H9 (cell line): Measurements from ENCODE around the gene DIAPH2. TPM values are rescaled to one million over a fixed set of nuclear protein-coding genes. Genes with fewer than 3 reads are reported as not detected.

Experiments used
- DNase-seq: peaks from one replicate; pipeline ENCODE4 v3.0.0-alpha.2; 2017
- H2AFZ ChIP-seq: one replicate; pipeline ENCODE4 v1.6.1; 2013; ENCODE audit warnings: mild to moderate bottlenecking, low read length, control low read depth, moderate library complexity
- H2AK5ac ChIP-seq: 2 replicates; pipeline ENCODE4 v1.6.1; 2013; ENCODE audit warnings: low read length, control low read depth, mixed read lengths; ENCODE audit not compliant: insufficient read length
- H2BK120ac ChIP-seq: one replicate; pipeline ENCODE4 v1.6.1; 2013; ENCODE audit warnings: low read depth, mild to moderate bottlenecking, low read length, control low read depth, inconsistent platforms; ENCODE audit not compliant: poor library complexity, severe bottlenecking
- H2BK12ac ChIP-seq: 2 replicates; pipeline ENCODE4 v1.6.1; 2013; ENCODE audit warnings: low read length, control low read depth, mixed read lengths, low read depth; ENCODE audit not compliant: insufficient read length
- H2BK15ac ChIP-seq: 2 replicates; pipeline ENCODE4 v1.6.1; 2013; ENCODE audit warnings: low read depth, low read length, control low read depth
- H2BK20ac ChIP-seq: one replicate; pipeline ENCODE4 v1.6.1; 2013; ENCODE audit warnings: low read depth, mild to moderate bottlenecking, low read length, control low read depth, inconsistent platforms; ENCODE audit not compliant: poor library complexity, severe bottlenecking
- H2BK5ac ChIP-seq: 2 replicates; pipeline ENCODE4 v1.6.1; 2013; ENCODE audit warnings: low read length, control low read depth, mixed read lengths; ENCODE audit not compliant: insufficient read length
- H3K14ac ChIP-seq: 2 replicates; pipeline ENCODE4 v1.6.1; 2013; ENCODE audit warnings: low read length, control low read depth; ENCODE audit not compliant: insufficient read depth
- H3K18ac ChIP-seq: 2 replicates; pipeline ENCODE4 v1.6.1; 2013; ENCODE audit warnings: low read depth, mild to moderate bottlenecking, mixed read lengths, low read length, control low read depth; ENCODE audit not compliant: insufficient read length
- H3K23ac ChIP-seq: 2 replicates; pipeline ENCODE4 v1.6.1; 2013; ENCODE audit warnings: low read length, control low read depth, mixed read lengths, low read depth; ENCODE audit not compliant: insufficient read length
- H3K23me2 ChIP-seq: 2 replicates; pipeline ENCODE4 v1.6.1; 2013; ENCODE audit warnings: low read depth, mild to moderate bottlenecking, mixed read lengths, low read length, control low read depth; ENCODE audit not compliant: insufficient read length, poor library complexity, severe bottlenecking
- H3K27ac ChIP-seq: 2 replicates; pipeline ENCODE4 v1.5.1; 2013; ENCODE audit warnings: low read length, control low read depth, mixed read lengths, low read depth; ENCODE audit not compliant: insufficient read length
- H3K27me3 ChIP-seq: 2 replicates; pipeline ENCODE4 v1.6.1; 2013; ENCODE audit warnings: low read length, control low read depth, inconsistent platforms; ENCODE audit not compliant: insufficient read depth
- H3K4ac ChIP-seq: 2 replicates; pipeline ENCODE4 v1.6.1; 2013; ENCODE audit warnings: low read depth, mild to moderate bottlenecking, control low read depth, inconsistent platforms, low read length, moderate library complexity
- H3K4me1 ChIP-seq: 2 replicates; pipeline ENCODE4 v1.6.1; 2013; ENCODE audit warnings: low read length, control low read depth, inconsistent platforms; ENCODE audit not compliant: insufficient read depth
- H3K4me2 ChIP-seq: 2 replicates; pipeline ENCODE4 v1.6.1; 2013; ENCODE audit warnings: low read length, control low read depth, mixed read lengths; ENCODE audit not compliant: insufficient read length, insufficient read depth
- H3K56ac ChIP-seq: 2 replicates; pipeline ENCODE4 v1.6.1; 2013; ENCODE audit warnings: low read depth, mild to moderate bottlenecking, mixed read lengths, low read length, control low read depth; ENCODE audit not compliant: insufficient read length
- H3K79me1 ChIP-seq: 2 replicates; pipeline ENCODE4 v1.6.1; 2013; ENCODE audit warnings: low read depth, mild to moderate bottlenecking, moderate library complexity, low read length, control low read depth, inconsistent platforms; ENCODE audit not compliant: insufficient read depth, poor library complexity, severe bottlenecking
- H3K79me2 ChIP-seq: 2 replicates; pipeline ENCODE4 v1.6.1; 2013; ENCODE audit warnings: low read length, control low read depth, inconsistent platforms; ENCODE audit not compliant: insufficient read depth
- H3K9ac ChIP-seq: 2 replicates; pipeline ENCODE4 v1.6.1; 2013; ENCODE audit warnings: low read length, control low read depth, mixed read lengths; ENCODE audit not compliant: insufficient read length; ENCODE audit errors: extremely low read depth
- H3K9me3 ChIP-seq: one replicate; pipeline ENCODE4 v1.6.1; 2013; ENCODE audit warnings: low read depth, low read length, inconsistent platforms; ENCODE audit not compliant: control insufficient read depth
- H3T11ph ChIP-seq: one replicate; pipeline ENCODE4 v1.6.1; 2013; ENCODE audit warnings: mild to moderate bottlenecking, low read length, control low read depth, inconsistent platforms
- H4K20me1 ChIP-seq: one replicate; pipeline ENCODE4 v1.6.1; 2013; ENCODE audit not compliant: control insufficient read depth, insufficient read length, insufficient read depth
- H4K5ac ChIP-seq: 2 replicates; pipeline ENCODE4 v1.6.1; 2013; ENCODE audit warnings: low read depth, mild to moderate bottlenecking, mixed read lengths, low read length, control low read depth; ENCODE audit not compliant: insufficient read length
- H4K8ac ChIP-seq: replicated peaks from 2 replicates; pipeline ENCODE4 v1.6.1; 2013; ENCODE audit warnings: low read length, control low read depth, mixed read lengths, low read depth; ENCODE audit not compliant: insufficient read length
- H4K91ac ChIP-seq: 2 replicates; pipeline ENCODE4 v1.6.1; 2013; ENCODE audit warnings: low read depth, mild to moderate bottlenecking, moderate library complexity, mixed read lengths, low read length, control low read depth; ENCODE audit not compliant: insufficient read length
- H3K27ac Mint-ChIP-seq, 3 experiments: 2 replicates in 2 of 3; 3 replicates in 1 of 3; pipeline ENCODE4 v1.8.0; 2020 to 2021; ENCODE audit warnings: mixed read lengths in 3 of 3, mild to moderate bottlenecking in 1 of 3, moderate library complexity in 1 of 3
- H3K27me3 Mint-ChIP-seq: 2 replicates; pipeline ENCODE4 v1.8.0; 2021; ENCODE audit warnings: low read depth, mild to moderate bottlenecking, moderate library complexity, mixed read lengths
- H3K36me3 Mint-ChIP-seq, 3 experiments: 2 replicates in 2 of 3; 3 replicates in 1 of 3; pipeline ENCODE4 v1.8.0; 2020 to 2021; ENCODE audit warnings: low read depth in 3 of 3, mixed read lengths in 3 of 3; ENCODE audit not compliant: insufficient read depth in 1 of 3
- H3K4me1 Mint-ChIP-seq, 2 experiments: 2 replicates each; pipeline ENCODE4 v1.8.0; 2020; ENCODE audit warnings: mixed read lengths in 2 of 2
- H3K4me3 Mint-ChIP-seq, 2 experiments: 2 replicates in 1 of 2; 3 replicates in 1 of 2; pipeline ENCODE4 v1.8.0; 2020 to 2021; ENCODE audit warnings: mild to moderate bottlenecking in 2 of 2, mixed read lengths in 2 of 2, moderate library complexity in 1 of 2
- H3K9me3 Mint-ChIP-seq, 2 experiments: 2 replicates in 1 of 2; 3 replicates in 1 of 2; pipeline ENCODE4 v1.8.0; 2020; ENCODE audit warnings: mild to moderate bottlenecking in 2 of 2, mixed read lengths in 2 of 2, moderate library complexity in 1 of 2
- WGBS: extraction: QIAGEN DNeasy Blood & Tissue Kit; methylation state at CpG from one replicate; pipeline ENCODE4 v1.1.7; 2013; ENCODE audit warnings: missing lambda C conversion rate, low lambda C conversion rate, mixed read lengths; ENCODE audit not compliant: insufficient read length; ENCODE audit errors: extremely low coverage; 5-methylcytosine and 5-hydroxymethylcytosine counted together
- total RNA-seq: library from RNA; stranded (reverse); gene quantifications from 2 replicates; pipeline ENCODE4 v1.2.1, GENCODE V29; 2021
- TF ChIP-seq, protein P1 (sequence below): fragments of 200-600 bp; sonication (generic); conservative IDR thresholded peaks from 3 replicates; pipeline ENCODE4 v1.8.0; 2021; ENCODE audit warnings: antibody characterized with exemption, mild to moderate bottlenecking

DIAPH2 gene
- total RNA-seq, 1 experiment from 2014 or later: 45.4 TPM

DNA sequence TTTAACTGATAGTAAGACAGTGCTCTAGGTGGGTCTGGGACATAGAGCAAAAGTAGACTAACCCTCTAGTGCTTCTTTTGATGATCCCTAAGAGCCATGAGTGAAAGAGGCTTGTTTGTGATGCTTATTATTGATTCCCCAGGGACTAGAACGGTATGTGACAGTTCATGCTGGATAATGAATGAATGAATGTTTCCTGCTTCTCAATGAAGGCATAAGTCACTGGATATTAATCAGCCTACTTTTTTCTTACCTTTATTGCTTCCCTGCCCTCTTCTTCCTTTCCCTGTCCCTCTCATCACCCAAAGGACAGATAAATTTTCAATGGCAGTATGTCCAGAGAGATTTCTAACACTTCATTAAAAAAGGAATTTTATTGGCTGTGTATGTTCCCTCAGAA lies 685.3 kb downstream of the DIAPH2 start:
- Histone ChIP-seq H4K91ac (no peak overlapping the region), H4K8ac (no peak overlapping the region), H3K4ac (no peak overlapping the region), H4K20me1 (no peaks in the 10 kb centered on the region), H2BK20ac (no peak overlapping the region), H3K4me2 (no peak overlapping the region), H2BK12ac (no peak overlapping the region), H3K14ac (no peak overlapping the region), H3K79me2 (peaks cover 2% of the 10 kb centered on the region; the same call in 1 of the 2 replicates), H3K23ac (no peak overlapping the region), H3K4me1 (no peaks in the 10 kb centered on the region; the same call in 1 of the 2 replicates), H3K18ac (no peak overlapping the region), H3K56ac (no peak overlapping the region), H4K5ac (no peak overlapping the region), H2BK15ac (no peak overlapping the region), H3K27me3 (no peaks in the 10 kb centered on the region), H3K9me3 (no peaks in the 10 kb centered on the region), H2BK120ac (no peak overlapping the region), H3K79me1 (no peaks in the 10 kb centered on the region), H3T11ph (no peak overlapping the region), H2AFZ (no peak overlapping the region), H3K27ac (no peak overlapping the region), H2AK5ac (no peak overlapping the region), H2BK5ac (no peak overlapping the region), H3K9ac (no peak overlapping the region), H3K23me2 (no peaks in the 10 kb centered on the region)
- Mint-ChIP-seq H3K4me1 (peaks cover 28 to 29% of the 10 kb centered on the region in 2 experiments), H3K4me3 (no peak overlapping the region), H3K27me3 (no peaks in the 10 kb centered on the region), H3K36me3 (peaks cover 2 to 72% (median 70%) of the 10 kb centered on the region in 3 experiments; a peak in 5 of 7 replicates), H3K9me3 (no peaks in the 10 kb centered on the region), H3K27ac (no peak overlapping the region)
- DNase-seq: no peak
- WGBS: no CpG with 5 or more reads among the region's 1 CpG
- TF ChIP-seq, protein P1, sequence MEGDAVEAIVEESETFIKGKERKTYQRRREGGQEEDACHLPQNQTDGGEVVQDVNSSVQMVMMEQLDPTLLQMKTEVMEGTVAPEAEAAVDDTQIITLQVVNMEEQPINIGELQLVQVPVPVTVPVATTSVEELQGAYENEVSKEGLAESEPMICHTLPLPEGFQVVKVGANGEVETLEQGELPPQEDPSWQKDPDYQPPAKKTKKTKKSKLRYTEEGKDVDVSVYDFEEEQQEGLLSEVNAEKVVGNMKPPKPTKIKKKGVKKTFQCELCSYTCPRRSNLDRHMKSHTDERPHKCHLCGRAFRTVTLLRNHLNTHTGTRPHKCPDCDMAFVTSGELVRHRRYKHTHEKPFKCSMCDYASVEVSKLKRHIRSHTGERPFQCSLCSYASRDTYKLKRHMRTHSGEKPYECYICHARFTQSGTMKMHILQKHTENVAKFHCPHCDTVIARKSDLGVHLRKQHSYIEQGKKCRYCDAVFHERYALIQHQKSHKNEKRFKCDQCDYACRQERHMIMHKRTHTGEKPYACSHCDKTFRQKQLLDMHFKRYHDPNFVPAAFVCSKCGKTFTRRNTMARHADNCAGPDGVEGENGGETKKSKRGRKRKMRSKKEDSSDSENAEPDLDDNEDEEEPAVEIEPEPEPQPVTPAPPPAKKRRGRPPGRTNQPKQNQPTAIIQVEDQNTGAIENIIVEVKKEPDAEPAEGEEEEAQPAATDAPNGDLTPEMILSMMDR: no peak
